Adrenal gland (tissue), 5 donors: ENCODE results near the gene TCN2.

Source experiments
- POLR2A ChIP-seq, 2 donors: fragments of 450-650 bp; IDR thresholded peaks; one replicate each; pipeline ENCODE4 v1.6.1; 2017; ENCODE audit warnings: antibody characterized with exemption in 2 of 2, mild to moderate bottlenecking in 2 of 2, moderate library complexity in 1 of 2
- TF ChIP-seq, protein P1 (sequence below), 6 experiments: fragments of 450-650 bp in 4 of 6; fragments of 200-600 bp in 2 of 6; sonication (generic) in 1 of 6; IDR thresholded peaks; 1 replicate in 5 of 6; 2 replicates in 1 of 6; pipeline versions ENCODE4 v1.5.1 to v1.8.0; 2016 to 2021; ENCODE audit warnings: antibody characterized with exemption in 6 of 6, mild to moderate bottlenecking in 2 of 6, moderate library complexity in 1 of 6
- donor health status: DM: no; HTN: no; CAD: no.

DNA sequence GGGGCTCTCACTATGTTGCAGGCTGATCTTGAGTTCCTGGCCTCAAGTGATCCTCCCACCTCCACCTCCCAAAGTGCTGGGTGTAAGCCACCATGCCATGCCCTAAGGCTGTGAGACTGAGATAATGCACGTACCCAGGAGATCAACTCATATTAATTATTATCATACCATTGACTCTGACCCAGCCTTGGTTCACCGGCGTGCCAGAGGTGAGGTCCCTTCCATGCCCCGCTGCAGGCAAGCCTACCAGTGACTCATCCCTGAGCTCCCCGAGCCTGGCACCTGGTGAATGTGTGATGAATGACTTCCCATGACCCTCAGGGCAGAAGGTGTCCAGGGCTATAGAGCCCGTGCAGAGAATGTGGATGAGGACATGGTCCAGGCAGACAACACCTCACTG lies 44.6 kb upstream of the TCN2 start:
- TF ChIP-seq, protein P1, sequence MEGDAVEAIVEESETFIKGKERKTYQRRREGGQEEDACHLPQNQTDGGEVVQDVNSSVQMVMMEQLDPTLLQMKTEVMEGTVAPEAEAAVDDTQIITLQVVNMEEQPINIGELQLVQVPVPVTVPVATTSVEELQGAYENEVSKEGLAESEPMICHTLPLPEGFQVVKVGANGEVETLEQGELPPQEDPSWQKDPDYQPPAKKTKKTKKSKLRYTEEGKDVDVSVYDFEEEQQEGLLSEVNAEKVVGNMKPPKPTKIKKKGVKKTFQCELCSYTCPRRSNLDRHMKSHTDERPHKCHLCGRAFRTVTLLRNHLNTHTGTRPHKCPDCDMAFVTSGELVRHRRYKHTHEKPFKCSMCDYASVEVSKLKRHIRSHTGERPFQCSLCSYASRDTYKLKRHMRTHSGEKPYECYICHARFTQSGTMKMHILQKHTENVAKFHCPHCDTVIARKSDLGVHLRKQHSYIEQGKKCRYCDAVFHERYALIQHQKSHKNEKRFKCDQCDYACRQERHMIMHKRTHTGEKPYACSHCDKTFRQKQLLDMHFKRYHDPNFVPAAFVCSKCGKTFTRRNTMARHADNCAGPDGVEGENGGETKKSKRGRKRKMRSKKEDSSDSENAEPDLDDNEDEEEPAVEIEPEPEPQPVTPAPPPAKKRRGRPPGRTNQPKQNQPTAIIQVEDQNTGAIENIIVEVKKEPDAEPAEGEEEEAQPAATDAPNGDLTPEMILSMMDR (IDR thresholded peaks at IDR 0.05) = no peak
- TF ChIP-seq POLR2A (IDR thresholded peaks at IDR 0.05) = no peak
